Measurements from ENCODE around the gene RPA3. TPM values are rescaled to one million over a fixed set of nuclear protein-coding genes. Genes with fewer than 3 reads are reported as not detected.

The RPA3 gene
- total and polyA plus RNA-seq, 2 donors (not counting 3 experiments of a cell fraction or from before 2014, with no cell fraction given) = 15.6 to 34.4 TPM

- TF ChIP-seq MAX (IDR thresholded peaks at IDR 0.05; ENCODE audit: insufficient read depth, insufficient read length) (no peak), POLR2A (IDR thresholded peaks at IDR 0.05; ENCODE audit: low read depth, low read length) (no peak), MYC (IDR thresholded peaks at IDR 0.05; ENCODE audit: low read depth, low read length) (no peak), JUN (IDR thresholded peaks at IDR 0.05; ENCODE audit: borderline replicate concordance, insufficient read depth, insufficient read length, low read depth) (no peak), EZH2 (IDR thresholded peaks at IDR 0.05; ENCODE audit: borderline replicate concordance, low read depth, low read length, severe bottlenecking) (no peak), GATA2 (IDR thresholded peaks at IDR 0.05; ENCODE audit: insufficient read depth, insufficient read length, low read depth, low read length) (no peak), FOS (IDR thresholded peaks at IDR 0.05; ENCODE audit: borderline replicate concordance, insufficient read depth, low read length) (no peak), POLR2AphosphoS5 (IDR thresholded peaks at IDR 0.05; ENCODE audit: insufficient read depth, low read depth, low read length) (no peak), CTCF (IDR thresholded peaks at IDR 0.05; ENCODE audit: extremely low read depth in 1 of 2, insufficient read depth in 1 of 2, low read depth in 1 of 2, low read length in 2 of 2) (no peak)
- Histone ChIP-seq H3K36me3 (ENCODE audit: control insufficient read depth in 2 of 2, extremely low read depth in 1 of 2, insufficient read depth in 2 of 2, low read length in 2 of 2) (no peaks in the 10 kb centered on the region), H3K4me2 (ENCODE audit: insufficient read depth, low read length) (peak overlapping the region; percentile 69), H2AFZ (ENCODE audit: low read depth, low read length) (peak overlapping the region; percentile 15), H3K79me2 (ENCODE audit: control insufficient read depth, insufficient read depth, low read length) (no peaks in the 10 kb centered on the region), H3K9me1 (replicated peaks; ENCODE audit: control insufficient read depth, extremely low read depth, insufficient read depth, low read length) (no peaks in the 10 kb centered on the region), H3K9me3 (replicated peaks; ENCODE audit: control insufficient read depth, insufficient read depth, low read length) (no peaks in the 10 kb centered on the region), H3K9ac (replicated peaks; ENCODE audit: extremely low read depth, insufficient read depth, low read length) (peak overlapping the region; percentile 25), H3K4me3 (replicated peaks in 1 of 3; ENCODE audit: insufficient read depth in 1 of 3, low read depth in 1 of 3, low read length in 3 of 3) (peak overlapping the region; percentile 5 to 58 (median 40)), H3K4me1 (ENCODE audit: control insufficient read depth, extremely low read depth, insufficient read depth, low read length) (peaks cover 11% of the 10 kb centered on the region), H3K27ac (ENCODE audit: insufficient read depth, low read depth, low read length) (no peak overlapping the region), H4K20me1 (replicated peaks; ENCODE audit: control insufficient read depth, extremely low read depth, insufficient read depth, low read length) (no peaks in the 10 kb centered on the region), H3K27me3 (ENCODE audit: control insufficient read depth in 2 of 2, insufficient read depth in 2 of 2, low read length in 2 of 2) (no peaks in the 10 kb centered on the region)
- POLR2A ChIA-PET = no interaction called here
- intact Hi-C loops (cut with micrococcal nuclease) (loop anchor here (1.0 to 2.0 kb wide), 10 partner anchors 81 to 535 kb away; partner anchors contain the start of gene GLCCI1), dilution Hi-C loops (cut with MboI; ENCODE audit: extremely low pct_ligation_motif_present, low sequenced_read_pairs) (no loop called here)
- CTCF ChIA-PET = interaction anchor here (0.7 to 7.0 kb wide), 7 partner anchors 18 to 338 kb away, joined by 3 to 153 read pairs (median 4); no protein-coding TSS in a partner anchor
- BruUV-seq (replicated peaks) = no TSS peak
- peak; percentile 69 for DNase-seq (ENCODE audit: low read depth, low spot score)
- FAIRE-seq = peak; percentile 60
These were observed 43.8 kb upstream of the RPA3 start for GRCh38 chr7:7761974-7762779.
